CD14-positive monocyte (primary cell): Measurements from ENCODE around the gene RAB1B. TPM values are rescaled to one million over a fixed set of nuclear protein-coding genes. Genes with fewer than 3 reads are reported as not detected.

ENCODE experiments used
- DNase-seq, 3 donors: peaks; one replicate each; pipeline ENCODE4 v3.0.0-alpha.2; 2011 to 2022
- H2AFZ ChIP-seq: 2 replicates; pipeline ENCODE4 v1.6.0; 2012; ENCODE audit warnings: mild to moderate bottlenecking, low read depth, low read length, inconsistent platforms; ENCODE audit not compliant: insufficient read depth, poor library complexity, severe bottlenecking
- H3K27ac ChIP-seq, 2 donors: 1 replicate in 1 of 2; 2 replicates in 1 of 2; pipeline ENCODE4 v1.5.1; 2012 to 2013; ENCODE audit warnings: low read length in 2 of 2, control low read depth in 1 of 2, inconsistent platforms in 1 of 2, low read depth in 1 of 2, mild to moderate bottlenecking in 1 of 2
- H3K27me3 ChIP-seq, 2 donors: one replicate each; pipeline versions ENCODE4 v1.6.0 to v1.6.1; 2011 to 2013; ENCODE audit warnings: low read length in 2 of 2; ENCODE audit not compliant: control insufficient read depth in 2 of 2, insufficient read depth in 2 of 2
- H3K36me3 ChIP-seq, 2 donors: replicated peaks in 1 of 2; 1 replicate in 1 of 2; 2 replicates in 1 of 2; pipeline versions ENCODE4 v1.5.1 to v1.6.1; 2012 to 2013; ENCODE audit warnings: low read length in 2 of 2, control low read depth in 1 of 2, inconsistent platforms in 1 of 2, mild to moderate bottlenecking in 1 of 2; ENCODE audit not compliant: insufficient read depth in 2 of 2, control insufficient read depth in 1 of 2
- H3K4me1 ChIP-seq, 2 donors: 1 replicate in 1 of 2; 2 replicates in 1 of 2; pipeline versions ENCODE4 v1.5.1 to v1.6.1; 2012 to 2013; ENCODE audit warnings: low read length in 2 of 2, control low read depth in 1 of 2, inconsistent platforms in 1 of 2, mild to moderate bottlenecking in 1 of 2, moderate library complexity in 1 of 2; ENCODE audit not compliant: insufficient read depth in 2 of 2, control insufficient read depth in 1 of 2
- H3K4me2 ChIP-seq: replicated peaks from 2 replicates; pipeline ENCODE3; 2012; ENCODE audit warnings: low read length, moderate library complexity, mild to moderate bottlenecking; ENCODE audit not compliant: poor library complexity, severe bottlenecking; ENCODE audit errors: extremely low read depth
- H3K4me3 ChIP-seq, 3 experiments: fragments of 200-600 bp in 1 of 3; sonication (generic) in 1 of 3; replicated peaks in 1 of 3; 1 replicate in 2 of 3; 2 replicates in 1 of 3; pipeline ENCODE4 v1.5.1; 2011 to 2013; ENCODE audit warnings: low read length in 3 of 3, mild to moderate bottlenecking in 3 of 3, control low read depth in 2 of 3, low read depth in 2 of 3, inconsistent platforms in 1 of 3, moderate library complexity in 1 of 3
- H3K79me2 ChIP-seq: 2 replicates; pipeline ENCODE4 v1.6.0; 2012; ENCODE audit warnings: mild to moderate bottlenecking, control low read depth, inconsistent platforms, low read length, moderate library complexity; ENCODE audit not compliant: insufficient read depth
- H3K9ac ChIP-seq: 2 replicates; pipeline ENCODE4 v1.6.0; 2017; ENCODE audit warnings: low read length, mild to moderate bottlenecking; ENCODE audit not compliant: insufficient read depth, poor library complexity, severe bottlenecking
- H3K9me3 ChIP-seq, 2 donors: replicated peaks in 1 of 2; 1 replicate in 1 of 2; 2 replicates in 1 of 2; pipeline versions ENCODE4 v1.5.1 to v1.6.1; 2012 to 2013; ENCODE audit warnings: low read length in 2 of 2, control low read depth in 1 of 2; ENCODE audit not compliant: control insufficient read depth in 1 of 2, insufficient read depth in 1 of 2
- H4K20me1 ChIP-seq: 2 replicates; pipeline ENCODE4 v1.6.0; 2012; ENCODE audit warnings: mild to moderate bottlenecking, low read length, control low read depth, moderate library complexity; ENCODE audit not compliant: insufficient read depth
- H3K27ac Mint-ChIP-seq, 7 donors: one replicate each; pipeline ENCODE4 v1.8.0; 2020; ENCODE audit warnings: mild to moderate bottlenecking in 7 of 7, mixed read lengths in 7 of 7, moderate library complexity in 6 of 7, inconsistent platforms in 2 of 7
- H3K27me3 Mint-ChIP-seq, 3 donors: one replicate each; pipeline ENCODE4 v1.8.0; 2021 to 2022; ENCODE audit warnings: low read depth in 3 of 3, mild to moderate bottlenecking in 3 of 3, mixed read lengths in 3 of 3, moderate library complexity in 3 of 3, inconsistent platforms in 1 of 3
- H3K36me3 Mint-ChIP-seq, 2 donors: one replicate each; pipeline ENCODE4 v1.8.0; 2020; ENCODE audit warnings: mixed read lengths in 2 of 2, inconsistent platforms in 1 of 2, mild to moderate bottlenecking in 1 of 2
- H3K4me1 Mint-ChIP-seq: one replicate; pipeline ENCODE4 v1.8.0; 2020; ENCODE audit warnings: mild to moderate bottlenecking, mixed read lengths
- H3K4me3 Mint-ChIP-seq, 2 donors: one replicate each; pipeline ENCODE4 v1.8.0; 2020; ENCODE audit warnings: mild to moderate bottlenecking in 2 of 2, mixed read lengths in 2 of 2, moderate library complexity in 1 of 2
- H3K9me3 Mint-ChIP-seq, 7 donors: one replicate each; pipeline ENCODE4 v1.8.0; 2020 to 2022; ENCODE audit warnings: mixed read lengths in 7 of 7, mild to moderate bottlenecking in 6 of 7, moderate library complexity in 6 of 7, inconsistent platforms in 2 of 7
- CTCF ChIP-seq: fragments of 200-600 bp; IDR thresholded peaks from one replicate; pipeline ENCODE4 v1.8.0; 2022; ENCODE audit warnings: antibody characterized with exemption, mild to moderate bottlenecking
- whole genome bisulfite sequencing: methylation state at CpG from one replicate; pipeline ENCODE4 v1.1.5; 2013; ENCODE audit warnings: missing lambda C conversion rate; ENCODE audit not compliant: insufficient coverage; 5-methylcytosine and 5-hydroxymethylcytosine counted together
- intact Hi-C, 2 donors: fragments of 100-400 bp; cut with micrococcal nuclease; formaldehyde crosslinking; loops; one replicate each; pipeline versions ENCODE4 v1.15.0 to v1.15.1; 2023
- polyA plus RNA-seq, 3 donors: library from polyadenylated mRNA; depleted of rRNA in 1 of 3; unstranded in 2 of 3; stranded (reverse) in 1 of 3; fragments of 300-500 nt in 2 of 3; fragments of >200 nt in 1 of 3; fragmentation: Illumina TruSeq in 2 of 3; gene quantifications; 1 replicate in 2 of 3; 2 replicates in 1 of 3; pipeline ENCODE4 v1.2.3, GENCODE V29; 2012 to 2021

RAB1B gene
- polyA plus RNA-seq, 3 donors, result 17.9 to 90.5 (median 18.8) TPM

- H3K79me2 ChIP-seq, result no peaks in the 10 kb centered on the region
- no peaks in the 10 kb centered on the region for H3K4me1 ChIP-seq
- TF ChIP-seq CTCF, result no peak
- intact Hi-C loops, result no loop called here
- H3K4me2 ChIP-seq, result no peak overlapping the region
- peaks cover 65 to 80% of the 10 kb centered on the region in 2 donors for H3K36me3 ChIP-seq
- no peaks in the 10 kb centered on the region for H3K27me3 ChIP-seq
- Mint-ChIP-seq H3K27ac (peak overlapping the region in 1 of 7 donors; percentile 68), H3K9me3 (no peaks in the 10 kb centered on the region), H3K4me1 (peaks cover 5% of the 10 kb centered on the region), H3K36me3 (peaks cover 68 to 83% of the 10 kb centered on the region in 2 donors), H3K4me3 (no peak overlapping the region), H3K27me3 (peaks cover 0 to 2% (median 0%) of the 10 kb centered on the region in 3 donors)
- H3K4me3 ChIP-seq, result no peak overlapping the region
- peaks cover 6% of the 10 kb centered on the region for H4K20me1 ChIP-seq
- no peak for DNase-seq
- whole genome bisulfite sequencing, result 93% methylated on average over 11 of the region's 19 CpGs
- no peaks in the 10 kb centered on the region for H3K9me3 ChIP-seq
- H2AFZ ChIP-seq, result no peak overlapping the region
- no peak overlapping the region for H3K27ac ChIP-seq
- no peak overlapping the region for H3K9ac ChIP-seq
Measured at GRCh38 chr11:66219846-66220565, 48.4 kb upstream of the RAB1B start.

- peaks cover 63 to 79% of the 10 kb centered on the region in 2 donors for H3K36me3 ChIP-seq
Measured at GRCh38 chr11:66220566-66220935, 47.9 kb upstream of the RAB1B start.

More at GRCh38 chr11:66220566-66220935, 47.9 kb upstream of the RAB1B start:
- Mint-ChIP-seq H3K27ac (no peak overlapping the region), H3K36me3 (peaks cover 71 to 80% of the 10 kb centered on the region in 2 donors), H3K9me3 (no peaks in the 10 kb centered on the region), H3K27me3 (peaks cover 0 to 2% (median 0%) of the 10 kb centered on the region in 3 donors), H3K4me3 (no peak overlapping the region), H3K4me1 (peaks cover 5% of the 10 kb centered on the region)
- no peak overlapping the region for H3K4me3 ChIP-seq
- no peak for TF ChIP-seq CTCF
- 83% methylated on average over 2 of the region's 6 CpGs for WGBS
- no peak overlapping the region for H2AFZ ChIP-seq
- intact Hi-C loops, result no loop called here
- no peak for DNase-seq
- no peaks in the 10 kb centered on the region for H3K79me2 ChIP-seq
- no peak overlapping the region for H3K9ac ChIP-seq
- H3K9me3 ChIP-seq, result no peaks in the 10 kb centered on the region
- no peak overlapping the region for H3K4me2 ChIP-seq
- H3K4me1 ChIP-seq, result no peaks in the 10 kb centered on the region
- H4K20me1 ChIP-seq, result peaks cover 6% of the 10 kb centered on the region
- no peaks in the 10 kb centered on the region for H3K27me3 ChIP-seq
- no peak overlapping the region for H3K27ac ChIP-seq
